Measurements from ENCODE around the gene ARHGAP27.
A peak's percentile ranks its signal among the peaks of the same experiment; 100 is the strongest.

ARHGAP27 gene

DNA sequence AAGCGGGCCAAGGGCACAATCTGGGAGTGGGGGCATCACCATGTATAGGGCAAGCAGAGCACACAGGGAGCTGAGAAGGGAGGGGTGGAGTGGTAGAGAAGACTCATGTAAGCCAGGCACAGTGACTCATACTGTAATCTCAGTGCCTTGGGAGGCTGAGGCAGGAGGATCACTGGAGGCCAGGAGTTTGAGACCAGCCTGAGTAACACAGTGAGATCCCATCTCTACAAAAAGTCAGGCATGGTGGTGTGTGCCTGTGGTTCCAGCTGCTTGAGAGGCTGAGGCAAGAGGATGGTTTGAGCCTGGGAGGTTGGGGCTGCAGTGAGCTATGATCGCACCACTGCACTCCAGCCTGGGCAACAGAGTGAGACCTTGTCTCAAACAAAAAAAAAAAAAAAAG lies 40.8 kb downstream of the ARHGAP27 start:
- H3K4me3 Mint-ChIP-seq = no peak overlapping the region
- peak; percentile 31 for ATAC-seq

GRCh38 chr17:45391291-45391690 lies 41.4 kb downstream of the ARHGAP27 start:
- H3K9me3 Mint-ChIP-seq = no peaks in the 10 kb centered on the region
- H3K4me3 Mint-ChIP-seq = no peak overlapping the region
- no peak for ATAC-seq

More for the DNA sequence above, 40.8 kb downstream of the ARHGAP27 start:
- no peak for DNase-seq (ENCODE audit: low spot score in 2 of 2)
- Mint-ChIP-seq H3K27ac (no peak overlapping the region), H3K4me1 (peaks cover 21% of the 10 kb centered on the region), H3K9me3 (no peaks in the 10 kb centered on the region), H3K36me3 (peaks cover 27% of the 10 kb centered on the region)

DNA sequence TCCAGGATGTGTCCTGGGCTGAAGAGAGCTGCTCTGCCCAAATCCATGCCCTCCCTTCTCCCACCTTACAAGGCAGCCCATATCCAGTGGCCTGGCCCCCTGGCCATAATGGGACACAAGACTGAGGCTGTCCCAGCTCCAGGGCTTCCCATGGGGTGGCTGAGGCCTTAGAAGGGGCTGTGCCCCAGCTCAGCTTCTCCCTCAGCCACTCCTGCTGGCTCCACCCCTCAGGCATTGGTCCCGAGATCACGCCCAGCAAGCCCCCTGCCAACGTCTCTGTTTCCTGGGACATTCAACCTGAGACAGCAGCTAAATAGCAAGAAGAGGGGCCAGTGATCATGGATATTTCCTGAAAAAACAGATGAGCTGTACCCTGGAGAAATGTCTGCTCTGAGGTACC lies 43.3 kb downstream of the ARHGAP27 start:
- DNase-seq (ENCODE audit: low spot score in 2 of 2) (no peak), ATAC-seq (no peak)
- H3K36me3 Mint-ChIP-seq = peaks cover 16% of the 10 kb centered on the region
- H3K4me3 Mint-ChIP-seq = no peak overlapping the region
- H3K4me1 Mint-ChIP-seq = peaks cover 28% of the 10 kb centered on the region
- H3K9me3 Mint-ChIP-seq = no peaks in the 10 kb centered on the region
- H3K27ac Mint-ChIP-seq = no peak overlapping the region

More at GRCh38 chr17:45391291-45391690, 41.4 kb downstream of the ARHGAP27 start:
- Mint-ChIP-seq H3K4me1 (peaks cover 19% of the 10 kb centered on the region), H3K36me3 (peaks cover 25% of the 10 kb centered on the region), H3K27ac (no peak overlapping the region)
- no peak for DNase-seq (ENCODE audit: low spot score in 2 of 2)

DNA sequence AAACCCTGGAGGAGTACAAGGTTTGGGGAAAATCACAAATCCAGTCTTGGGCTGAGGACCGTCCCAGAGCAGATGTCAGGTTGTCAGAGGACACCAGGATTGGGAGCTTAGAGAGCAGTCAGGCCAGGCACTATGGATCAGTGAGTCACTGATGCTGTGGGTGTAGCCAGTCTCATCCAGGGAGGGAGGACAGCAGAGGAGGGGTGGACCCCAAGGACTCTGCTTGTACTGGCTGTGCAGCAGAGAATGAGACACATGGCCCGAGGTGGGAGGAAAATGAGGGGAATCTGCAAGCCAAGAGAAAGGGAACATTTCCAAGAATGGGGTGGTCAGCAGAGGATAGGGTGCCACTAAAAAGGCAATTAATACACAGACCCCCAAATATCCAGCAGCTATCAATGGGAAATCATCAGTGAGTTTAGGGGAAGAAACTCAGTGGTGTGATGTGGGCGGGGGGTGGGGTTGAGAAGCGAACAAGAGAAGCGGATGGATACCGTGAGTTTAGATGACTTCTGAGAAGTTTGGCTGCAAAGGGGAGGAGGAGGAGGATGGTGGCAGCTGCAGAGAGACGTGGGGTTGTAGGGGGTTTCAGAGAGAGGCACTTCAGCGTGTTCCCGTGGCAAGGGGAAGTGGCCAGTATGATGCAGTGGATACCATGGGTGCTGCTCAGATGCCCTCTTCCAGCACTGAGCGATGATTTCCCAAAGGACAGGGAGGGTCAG lies 43.9 kb downstream of the ARHGAP27 start:
- Mint-ChIP-seq H3K9me3 (no peaks in the 10 kb centered on the region), H3K36me3 (peaks cover 13% of the 10 kb centered on the region), H3K27ac (peak overlapping the region; percentile 41), H3K4me3 (no peak overlapping the region), H3K4me1 (peaks cover 28% of the 10 kb centered on the region)
- DNase-seq (ENCODE audit: low spot score in 2 of 2) = no peak
- ATAC-seq = no peak

DNA sequence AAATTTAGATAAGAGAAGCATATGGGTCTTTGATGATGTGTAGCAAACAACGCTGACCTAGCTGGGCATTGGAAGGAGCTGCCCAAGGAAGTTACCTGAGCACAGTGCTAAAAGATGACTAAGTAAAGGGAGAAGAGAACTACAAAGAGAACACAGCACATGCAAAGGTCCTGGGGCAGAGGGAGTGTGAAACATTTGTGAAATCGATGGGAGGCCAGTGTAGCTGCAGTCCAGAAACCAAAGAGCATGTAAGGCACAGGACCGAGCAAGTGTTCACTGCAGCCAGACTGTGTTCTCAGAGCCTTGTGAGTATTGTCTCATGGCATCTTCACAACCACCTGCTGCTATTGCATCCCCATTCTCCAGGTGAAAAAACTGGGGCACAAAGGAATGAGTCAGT lies 44.9 kb downstream of the ARHGAP27 start:
- no peaks in the 10 kb centered on the region for H3K9me3 Mint-ChIP-seq
- no peak overlapping the region for H3K4me3 Mint-ChIP-seq
- DNase-seq (ENCODE audit: low spot score in 2 of 2) = no peak
- peaks cover 33% of the 10 kb centered on the region for H3K4me1 Mint-ChIP-seq
- ATAC-seq = no peak
- peak overlapping the region; percentile 41 for H3K27ac Mint-ChIP-seq
- H3K36me3 Mint-ChIP-seq = peaks cover 9% of the 10 kb centered on the region

- Mint-ChIP-seq H3K4me3 (no peak overlapping the region), H3K9me3 (no peaks in the 10 kb centered on the region), H3K27ac (no peak overlapping the region), H3K4me1 (peaks cover 28% of the 10 kb centered on the region), H3K36me3 (peaks cover 4% of the 10 kb centered on the region)
- DNase-seq (ENCODE audit: low spot score in 2 of 2) (no peak), ATAC-seq (no peak)
Observed at GRCh38 chr17:45386178-45386577, 46.5 kb downstream of the ARHGAP27 start.

GRCh38 chr17:45385331-45385997 lies 47.2 kb downstream of the ARHGAP27 start:
- peak overlapping the region; percentile 9 for H3K4me3 Mint-ChIP-seq
- DNase-seq (ENCODE audit: low spot score in 2 of 2) = peak; percentile 88 to 96
- peak; percentile 94 for ATAC-seq
- H3K9me3 Mint-ChIP-seq = no peaks in the 10 kb centered on the region
- peaks cover 4% of the 10 kb centered on the region for H3K36me3 Mint-ChIP-seq
- H3K27ac Mint-ChIP-seq = peak overlapping the region; percentile 26
- peaks cover 27% of the 10 kb centered on the region for H3K4me1 Mint-ChIP-seq

DNA sequence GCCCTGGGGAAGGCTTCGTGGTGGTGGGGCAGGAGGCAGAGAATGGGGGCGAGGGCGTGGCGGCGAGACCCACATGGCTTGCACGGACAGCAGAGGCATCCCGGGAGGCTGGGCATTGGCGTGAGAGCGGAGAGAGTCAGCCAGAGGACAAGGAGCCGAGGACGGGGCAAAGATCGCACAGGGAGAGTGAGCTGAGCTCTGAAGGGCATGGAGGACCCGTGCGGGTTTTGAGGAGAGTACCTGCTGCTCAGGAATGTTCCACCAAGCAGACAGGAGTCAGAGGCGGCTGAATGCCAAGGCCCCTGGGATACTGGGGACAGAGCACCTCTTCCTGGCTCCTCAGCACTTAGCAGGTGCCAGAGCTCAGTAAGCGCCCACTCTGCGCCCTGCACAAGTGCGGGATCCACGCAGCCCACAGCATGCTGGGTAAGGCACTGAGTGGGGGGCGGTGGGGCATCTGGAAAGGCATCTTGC lies 47.8 kb downstream of the ARHGAP27 start:
- Mint-ChIP-seq H3K36me3 (peaks cover 4% of the 10 kb centered on the region), H3K4me1 (peaks cover 27% of the 10 kb centered on the region), H3K9me3 (no peaks in the 10 kb centered on the region), H3K27ac (peak overlapping the region; percentile 26), H3K4me3 (no peak overlapping the region)
- DNase-seq (ENCODE audit: low spot score in 2 of 2) (no peak), ATAC-seq (no peak)

- no peak overlapping the region for H3K4me3 Mint-ChIP-seq
- H3K27ac Mint-ChIP-seq = no peak overlapping the region
- DNase-seq (ENCODE audit: low spot score in 2 of 2) (no peak), ATAC-seq (no peak)
- peaks cover 31% of the 10 kb centered on the region for H3K4me1 Mint-ChIP-seq
- peaks cover 4% of the 10 kb centered on the region for H3K36me3 Mint-ChIP-seq
- H3K9me3 Mint-ChIP-seq = no peaks in the 10 kb centered on the region
Observed at GRCh38 chr17:45384047-45384788, 48.5 kb downstream of the ARHGAP27 start.

DNA sequence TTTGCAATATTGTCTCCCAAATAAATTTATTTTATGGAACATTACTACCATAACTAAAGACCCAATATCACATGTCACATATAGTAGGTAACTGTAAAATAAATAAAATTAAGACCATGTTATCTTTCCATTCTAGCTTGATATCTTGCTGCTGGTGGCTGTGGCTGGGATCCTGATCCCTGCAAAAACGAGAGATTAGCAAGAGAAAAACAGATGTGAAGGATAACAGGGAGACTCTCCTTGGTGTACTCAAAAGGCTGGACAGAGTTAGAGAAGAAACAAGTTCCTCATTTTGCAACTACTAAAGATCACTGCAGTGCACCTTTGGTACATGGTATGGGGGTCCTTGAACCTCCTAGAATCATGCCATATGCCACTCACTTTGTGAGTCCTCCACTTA lies 49.7 kb downstream of the ARHGAP27 start:
- Mint-ChIP-seq H3K4me3 (no peak overlapping the region), H3K36me3 (no peaks in the 10 kb centered on the region), H3K9me3 (no peaks in the 10 kb centered on the region), H3K4me1 (peaks cover 28% of the 10 kb centered on the region), H3K27ac (no peak overlapping the region)
- DNase-seq (ENCODE audit: low spot score in 2 of 2) (no peak), ATAC-seq (no peak)

DNA sequence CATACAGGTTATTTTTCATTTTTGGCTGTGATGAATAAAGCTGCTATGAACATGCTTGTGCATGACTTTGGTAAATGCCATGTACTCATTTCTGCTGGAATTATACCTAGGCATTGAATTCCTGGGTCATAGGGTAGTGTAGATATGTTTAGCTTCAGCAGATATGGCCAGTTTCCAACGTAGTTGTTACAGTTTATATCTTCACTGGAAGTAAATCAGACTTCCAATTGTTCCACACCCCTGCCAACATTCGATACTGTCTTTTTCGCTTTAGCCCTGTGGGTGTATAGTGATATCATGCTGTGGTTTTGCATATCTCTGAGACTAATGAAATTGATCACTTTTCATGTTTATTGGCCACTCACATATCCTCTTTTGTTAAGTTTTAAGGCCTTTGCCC lies 50.4 kb downstream of the ARHGAP27 start:
- H3K4me1 Mint-ChIP-seq = peaks cover 26% of the 10 kb centered on the region
- no peak overlapping the region for H3K27ac Mint-ChIP-seq
- no peaks in the 10 kb centered on the region for H3K36me3 Mint-ChIP-seq
- no peak for DNase-seq (ENCODE audit: low spot score in 2 of 2)
- no peak overlapping the region for H3K4me3 Mint-ChIP-seq
- no peak for ATAC-seq
- H3K9me3 Mint-ChIP-seq = no peaks in the 10 kb centered on the region

DNA sequence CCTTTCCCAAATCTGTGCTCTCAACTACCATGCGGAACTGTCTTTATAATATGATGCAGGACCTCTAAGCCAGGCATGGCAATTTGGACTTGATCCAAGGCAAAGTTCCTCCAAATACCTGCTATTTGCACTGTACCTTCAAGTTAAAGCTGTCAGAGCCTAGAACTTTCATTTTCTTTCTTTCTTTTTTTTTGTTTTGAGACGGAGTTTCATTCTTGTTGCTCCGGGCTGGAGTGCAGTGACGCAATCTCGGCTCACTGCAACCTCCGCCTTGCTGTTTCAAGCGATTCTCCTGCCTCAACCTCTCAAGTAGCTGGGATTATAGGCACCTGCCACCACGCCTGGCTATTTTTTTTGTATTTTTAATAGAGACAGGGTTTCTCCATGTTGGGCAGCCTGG lies 51.7 kb downstream of the ARHGAP27 start:
- no peaks in the 10 kb centered on the region for H3K9me3 Mint-ChIP-seq
- no peak for ATAC-seq
- peaks cover 26% of the 10 kb centered on the region for H3K4me1 Mint-ChIP-seq
- DNase-seq (ENCODE audit: low spot score in 2 of 2) = no peak
- no peak overlapping the region for H3K27ac Mint-ChIP-seq
- no peaks in the 10 kb centered on the region for H3K36me3 Mint-ChIP-seq
- no peak overlapping the region for H3K4me3 Mint-ChIP-seq

DNA sequence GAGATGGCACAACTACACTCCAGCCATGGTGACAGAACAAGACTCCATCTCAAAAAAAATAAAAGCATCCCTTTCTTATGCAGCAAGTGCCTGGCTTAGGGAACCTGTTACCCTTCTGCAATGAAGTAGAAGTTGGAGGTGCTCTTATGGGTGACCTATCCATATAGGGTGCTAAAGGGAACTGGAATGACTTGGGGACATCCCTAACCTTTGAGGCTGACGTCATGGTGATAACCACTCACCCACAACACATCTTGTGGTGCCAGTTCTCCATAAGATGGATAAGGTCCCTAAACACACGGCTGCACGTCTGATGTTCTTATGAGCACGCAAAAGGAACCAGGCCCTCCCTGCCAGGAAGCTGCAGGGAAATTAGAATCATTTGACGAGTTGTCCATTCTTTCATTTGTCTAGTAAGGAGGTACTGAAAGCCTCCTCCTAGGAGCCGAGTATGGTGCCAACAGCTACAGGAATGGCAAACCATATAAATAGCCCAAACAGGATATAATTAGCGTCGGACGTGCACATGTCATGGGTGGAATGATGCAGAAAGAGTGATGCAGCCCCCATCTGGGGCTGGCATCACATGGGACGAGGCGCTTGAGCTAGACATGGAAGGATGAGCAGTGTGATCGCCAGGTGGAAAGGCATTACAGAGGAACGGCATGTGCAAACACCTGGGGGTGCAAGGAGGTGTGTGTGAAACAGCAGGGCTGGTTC lies 52.5 kb downstream of the ARHGAP27 start:
- H3K27ac Mint-ChIP-seq = no peak overlapping the region
- DNase-seq (ENCODE audit: low spot score in 2 of 2) (no peak), ATAC-seq (no peak)
- peaks cover 18% of the 10 kb centered on the region for H3K4me1 Mint-ChIP-seq
- H3K9me3 Mint-ChIP-seq = no peaks in the 10 kb centered on the region
- H3K36me3 Mint-ChIP-seq = no peaks in the 10 kb centered on the region
- no peak overlapping the region for H3K4me3 Mint-ChIP-seq

DNA sequence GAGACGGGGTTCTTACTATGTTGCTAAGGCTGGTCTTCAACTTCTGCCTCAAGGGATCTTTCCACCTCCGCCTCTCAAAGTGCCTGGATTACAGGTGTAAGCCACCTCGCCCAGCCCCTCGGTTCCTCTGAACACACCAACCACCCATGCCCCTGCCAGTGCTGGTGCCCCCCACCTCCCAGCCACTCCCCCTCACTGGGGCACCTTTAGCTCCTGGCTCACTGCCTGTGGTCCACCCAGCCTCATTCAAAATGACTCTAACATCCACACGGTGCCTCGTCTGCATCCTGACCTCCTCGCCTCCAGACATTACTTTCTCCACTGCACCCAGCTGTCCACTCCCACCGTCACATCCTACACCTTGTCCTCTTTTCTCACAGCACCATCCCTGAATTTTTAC lies 55.3 kb downstream of the ARHGAP27 start:
- ATAC-seq = no peak
- H3K27ac Mint-ChIP-seq = peak overlapping the region; percentile 18
- no peaks in the 10 kb centered on the region for H3K9me3 Mint-ChIP-seq
- no peaks in the 10 kb centered on the region for H3K36me3 Mint-ChIP-seq
- no peak overlapping the region for H3K4me3 Mint-ChIP-seq
- DNase-seq (ENCODE audit: low spot score in 2 of 2) = no peak
- peaks cover 13% of the 10 kb centered on the region for H3K4me1 Mint-ChIP-seq
